ENCODE data around the gene OSBPL10. TPM values are rescaled to one million over a fixed set of nuclear protein-coding genes. Genes with fewer than 3 reads are reported as not detected.

OSBPL10 gene
- total and polyA plus RNA-seq, 2 of the 8 experiments (the other 6 are each of a cell fraction or from before 2014, with no cell fraction given), result 26.2 to 86.7 TPM

- TF ChIP-seq CTCF (IDR thresholded peaks at IDR 0.05; ENCODE audit: control extremely low read depth in 1 of 3, insufficient read depth in 1 of 3, low read depth in 1 of 3, low read length in 3 of 3) (no peak), SIX5 (IDR thresholded peaks at IDR 0.05; ENCODE audit: low read depth, low read length) (no peak), CHD2 (IDR thresholded peaks at IDR 0.05; ENCODE audit: low read length) (no peak), POU5F1 (IDR thresholded peaks at IDR 0.05; ENCODE audit: low read depth, low read length) (no peak), GABPA (IDR thresholded peaks at IDR 0.05; ENCODE audit: borderline replicate concordance, insufficient read depth, low read length) (no peak), KDM4A (IDR thresholded peaks at IDR 0.05; ENCODE audit: low read depth, low read length, severe bottlenecking) (no peak)
Measured at GRCh38 chr3:31755926-31756658, 225.0 kb downstream of the OSBPL10 start (continued).
